MCF 10A (cell line): ENCODE results near the gene ST7L. TPM values are rescaled to one million over a fixed set of nuclear protein-coding genes. Genes with fewer than 3 reads are reported as not detected.

Source experiments
- BruUV-seq: library from RNA; stranded (reverse); fragments of 400-500 nt; replicated peaks from 2 replicates; lab custom pipeline; 2021; lab: Mats Ljungman, UMichigan
- CTCF ChIA-PET: fragments of 300-600 bp; sonication (Branson Sonifier 250); formaldehyde crosslinking; extraction: SDS; loops from one replicate; lab custom pipeline; 2021; ENCODE audit warnings: antibody characterized with exemption, inconsistent platforms; lab: Yijun Ruan, JAX
- POLR2A ChIA-PET: fragments of 300-600, 350-650 bp; sonication (Branson Sonifier 250); formaldehyde crosslinking; extraction: SDS; loops from one replicate; lab custom pipeline; 2020; ENCODE audit warnings: antibody characterized with exemption, inconsistent platforms; lab: Yijun Ruan, JAX
- DNase-seq: peaks from one replicate; pipeline ENCODE4 v3.0.0-alpha.2; 2018; ENCODE audit not compliant: unreplicated experiment
- H3K27ac Mint-ChIP-seq: one replicate; pipeline ENCODE4 v1.8.0; 2022; ENCODE audit warnings: mild to moderate bottlenecking, low read depth, mixed read lengths; ENCODE audit not compliant: unreplicated experiment
- H3K27me3 Mint-ChIP-seq: one replicate; pipeline ENCODE4 v1.8.0; 2022; ENCODE audit warnings: mixed read lengths; ENCODE audit not compliant: insufficient read depth, unreplicated experiment
- H3K36me3 Mint-ChIP-seq: one replicate; pipeline ENCODE4 v1.8.0; 2022; ENCODE audit warnings: mild to moderate bottlenecking, moderate library complexity, mixed read lengths; ENCODE audit not compliant: insufficient read depth, unreplicated experiment
- H3K4me1 Mint-ChIP-seq: one replicate; pipeline ENCODE4 v1.8.0; 2022; ENCODE audit warnings: mixed read lengths; ENCODE audit not compliant: insufficient read depth, unreplicated experiment
- H3K4me3 Mint-ChIP-seq: one replicate; pipeline ENCODE4 v1.8.0; 2022; ENCODE audit warnings: mild to moderate bottlenecking, moderate library complexity, mixed read lengths; ENCODE audit not compliant: unreplicated experiment
- H3K9me3 Mint-ChIP-seq: one replicate; pipeline ENCODE4 v1.8.0; 2022; ENCODE audit warnings: mixed read lengths; ENCODE audit not compliant: unreplicated experiment
- intact Hi-C: fragments of 100-400 bp; cut with micrococcal nuclease; formaldehyde crosslinking; loops from 2 replicates; pipeline ENCODE4 v1.14.1; 2022
- total RNA-seq: library from RNA; stranded (reverse); gene quantifications from 2 replicates; pipeline ENCODE4 v1.2.3, GENCODE V29; 2022
- TF ChIP-seq, protein P1 (sequence below): fragments of 200-600 bp; IDR thresholded peaks from one replicate; pipeline ENCODE4 v1.8.0; 2022; ENCODE audit warnings: antibody characterized with exemption, mild to moderate bottlenecking; ENCODE audit not compliant: unreplicated experiment

The ST7L gene
- total RNA-seq, 1 experiment from 2014 or later = 25.5 TPM

DNA sequence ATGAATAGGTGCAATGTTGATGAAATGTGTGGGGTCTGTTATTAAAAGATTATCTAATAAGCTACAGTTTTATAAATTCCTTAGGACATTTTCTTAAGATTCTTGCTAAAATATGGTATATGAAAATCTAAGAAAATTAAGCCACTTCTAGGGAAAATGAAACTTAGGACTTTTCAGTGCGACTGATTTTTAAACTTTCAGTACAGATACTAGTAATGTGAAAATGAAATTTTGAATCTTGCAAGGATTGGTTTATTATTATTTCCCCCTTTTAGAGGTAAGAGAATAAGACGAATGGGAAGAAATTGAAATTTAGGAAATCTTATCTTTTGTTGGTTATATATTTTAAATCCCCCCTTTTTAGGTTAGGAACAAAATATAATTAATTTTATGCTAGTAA, 17.1 kb upstream of the ST7L start:
- ChIA-PET CTCF (interaction anchor here (1.1 to 1.2 kb wide), 2 partner anchors 10 to 245 kb away, joined by 3 read pairs; no protein-coding TSS in a partner anchor), POLR2A (interaction anchor here (0.6 to 9.1 kb wide), 6 partner anchors 9 to 488 kb away, joined by 3 to 71 read pairs (median 9); partner anchors contain the start of genes CAPZA1, MOV10 and ST7L)
- no peak for DNase-seq
- H3K4me3 Mint-ChIP-seq = no peak overlapping the region
- peaks cover 7% of the 10 kb centered on the region for H3K36me3 Mint-ChIP-seq
- H3K9me3 Mint-ChIP-seq = no peaks in the 10 kb centered on the region
- peaks cover 38% of the 10 kb centered on the region for H3K4me1 Mint-ChIP-seq
- H3K27me3 Mint-ChIP-seq = no peaks in the 10 kb centered on the region
- intact Hi-C loops = no loop called here
- TF ChIP-seq, protein P1, sequence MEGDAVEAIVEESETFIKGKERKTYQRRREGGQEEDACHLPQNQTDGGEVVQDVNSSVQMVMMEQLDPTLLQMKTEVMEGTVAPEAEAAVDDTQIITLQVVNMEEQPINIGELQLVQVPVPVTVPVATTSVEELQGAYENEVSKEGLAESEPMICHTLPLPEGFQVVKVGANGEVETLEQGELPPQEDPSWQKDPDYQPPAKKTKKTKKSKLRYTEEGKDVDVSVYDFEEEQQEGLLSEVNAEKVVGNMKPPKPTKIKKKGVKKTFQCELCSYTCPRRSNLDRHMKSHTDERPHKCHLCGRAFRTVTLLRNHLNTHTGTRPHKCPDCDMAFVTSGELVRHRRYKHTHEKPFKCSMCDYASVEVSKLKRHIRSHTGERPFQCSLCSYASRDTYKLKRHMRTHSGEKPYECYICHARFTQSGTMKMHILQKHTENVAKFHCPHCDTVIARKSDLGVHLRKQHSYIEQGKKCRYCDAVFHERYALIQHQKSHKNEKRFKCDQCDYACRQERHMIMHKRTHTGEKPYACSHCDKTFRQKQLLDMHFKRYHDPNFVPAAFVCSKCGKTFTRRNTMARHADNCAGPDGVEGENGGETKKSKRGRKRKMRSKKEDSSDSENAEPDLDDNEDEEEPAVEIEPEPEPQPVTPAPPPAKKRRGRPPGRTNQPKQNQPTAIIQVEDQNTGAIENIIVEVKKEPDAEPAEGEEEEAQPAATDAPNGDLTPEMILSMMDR = no peak
- peak overlapping the region; percentile 46 for H3K27ac Mint-ChIP-seq
- BruUV-seq = no TSS peak

- peaks cover 18% of the 10 kb centered on the region for H3K36me3 Mint-ChIP-seq
- peaks cover 43% of the 10 kb centered on the region for H3K4me1 Mint-ChIP-seq
- intact Hi-C loops = no loop called here
- BruUV-seq = no TSS peak
- no peak for DNase-seq
- TF ChIP-seq, protein P1 = no peak
- H3K27me3 Mint-ChIP-seq = no peaks in the 10 kb centered on the region
- no peak overlapping the region for H3K4me3 Mint-ChIP-seq
- CTCF ChIA-PET = interaction anchor here (0.6 to 1.1 kb wide), 2 partner anchors 39 to 878 kb away, joined by 3 to 5 read pairs; no protein-coding TSS in a partner anchor
- H3K27ac Mint-ChIP-seq = no peak overlapping the region
- H3K9me3 Mint-ChIP-seq = no peaks in the 10 kb centered on the region
- POLR2A ChIA-PET = interaction anchor here (1.2 to 9.1 kb wide), 3 partner anchors 14 to 40 kb away, joined by 4 to 71 read pairs (median 12); partner anchors contain the start of genes CAPZA1, MOV10 and ST7L
These were observed 15.4 kb upstream of the ST7L start for GRCh38 chr1:112634367-112634766.

- DNase-seq = no peak
- no peak overlapping the region for H3K4me3 Mint-ChIP-seq
- ChIA-PET POLR2A (interaction anchor here (2.6 to 9.1 kb wide), 2 partner anchors 14 to 41 kb away, joined by 12 to 71 read pairs; partner anchors contain the start of genes CAPZA1, MOV10 and ST7L), CTCF (interaction anchor here (0.6 to 1.1 kb wide), 3 partner anchors 40 to 877 kb away, joined by 3 to 5 read pairs (median 3); no protein-coding TSS in a partner anchor)
- H3K9me3 Mint-ChIP-seq = no peaks in the 10 kb centered on the region
- H3K36me3 Mint-ChIP-seq = peaks cover 18% of the 10 kb centered on the region
- BruUV-seq = no TSS peak
- no peak overlapping the region for H3K27ac Mint-ChIP-seq
- intact Hi-C loops = no loop called here
- TF ChIP-seq, protein P1 = no peak
- no peaks in the 10 kb centered on the region for H3K27me3 Mint-ChIP-seq
- peaks cover 51% of the 10 kb centered on the region for H3K4me1 Mint-ChIP-seq
These were observed 14.7 kb upstream of the ST7L start for GRCh38 chr1:112633628-112634027.

- intact Hi-C loops = no loop called here
- Mint-ChIP-seq H3K27ac (peak overlapping the region; percentile 6), H3K4me1 (peaks cover 47% of the 10 kb centered on the region), H3K4me3 (no peak overlapping the region), H3K27me3 (no peaks in the 10 kb centered on the region), H3K9me3 (no peaks in the 10 kb centered on the region), H3K36me3 (peaks cover 45% of the 10 kb centered on the region)
- DNase-seq = no peak
- CTCF ChIA-PET = interaction anchor here (0.5 to 1.2 kb wide), 3 partner anchors 45 to 866 kb away, joined by 3 read pairs; partner anchors contain the start of gene MOV10
- TF ChIP-seq, protein P1 = no peak
- POLR2A ChIA-PET = interaction anchor here (0.6 to 4.0 kb wide), 6 partner anchors 8 to 235 kb away, joined by 3 to 26 read pairs (median 4); partner anchors contain the start of genes CAPZA1, MOV10 and ST7L
- no TSS peak for BruUV-seq
These were observed 10.3 kb upstream of the ST7L start for GRCh38 chr1:112629256-112629655.
